T-helper 1 cell treated with Interleukin-12 subunit alpha and Interleukin-12 subunit beta and Interleukin-4 antibody, amounts not matched to agents 30 ng/mL and 1 ng/mL, for 36 hours (primary cell): ENCODE data around the gene PRELID1. TPM values are rescaled to one million over a fixed set of nuclear protein-coding genes. Genes with fewer than 3 reads are reported as not detected.

Source experiments
- intact Hi-C: fragments of 100-400 bp; cut with micrococcal nuclease; formaldehyde crosslinking; loops from one replicate; pipeline ENCODE4 v1.15.1; 2024
- total RNA-seq: library from RNA; stranded (reverse); gene quantifications from 2 replicates; pipeline ENCODE4 v1.2.3, GENCODE V29; 2022

The PRELID1 gene
- total RNA-seq, 1 donor from 2014 or later: 190 TPM

GRCh38 chr5:177311723-177312648 lies 8.4 kb downstream of the PRELID1 start, which contains the start of gene MXD3:
Gene MXD3 (minus strand): TSS chr5:177311898. CDS start chr5:177311830, 68 bp downstream.
- intact Hi-C loops: loop anchor here (1.0 to 5.0 kb wide), 13 partner anchors 9 to 925 kb away; partner anchors contain the start of genes FGFR4, GRK6, HIGD2A and HNRNPAB

DNA sequence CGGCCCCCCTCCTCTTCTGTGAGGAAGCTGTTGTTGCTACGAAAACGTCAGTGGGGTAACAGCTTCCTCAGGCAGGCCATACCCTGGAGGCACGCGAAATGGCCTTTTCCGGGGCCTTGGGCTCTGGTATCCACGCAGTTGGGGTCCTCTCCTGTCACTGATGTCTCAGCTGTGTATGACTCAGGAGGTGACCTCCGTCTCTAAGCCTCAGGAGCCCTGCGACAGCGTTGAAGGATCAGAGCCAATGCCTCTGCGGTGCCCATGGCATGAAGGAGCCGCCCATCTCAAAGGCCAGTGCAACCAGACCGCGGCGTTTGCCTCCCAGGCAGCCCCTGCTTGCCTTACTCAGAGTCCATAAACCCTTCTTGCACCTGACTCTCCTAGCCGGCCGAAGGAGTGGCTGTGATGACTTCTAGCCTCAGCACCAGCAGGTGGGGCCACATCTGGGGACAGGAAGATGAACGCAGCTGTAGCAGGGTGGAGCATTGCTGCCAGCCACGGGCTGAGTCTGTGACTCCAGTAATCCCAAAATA lies 9.1 kb downstream of the PRELID1 start:
- intact Hi-C loops: loop anchor here (1.0 to 5.0 kb wide), 11 partner anchors 39 to 925 kb away; partner anchors contain the start of genes FGFR4, GRK6, HIGD2A and HNRNPAB

GRCh38 chr5:177313561-177314259 lies 10.1 kb downstream of the PRELID1 start:
- intact Hi-C loops: loop anchor here (5.0 kb wide), 1 partner anchor 926 kb away; the partner anchor contains the start of genes HIGD2A and NOP16

GRCh38 chr5:177314376-177315342 lies 11.1 kb downstream of the PRELID1 start:
- intact Hi-C loops: loop anchor here (5.0 kb wide), 1 partner anchor 927 kb away; the partner anchor contains the start of genes HIGD2A and NOP16

GRCh38 chr5:177315411-177315810 lies 11.8 kb downstream of the PRELID1 start:
- intact Hi-C loops: no loop called here

DNA sequence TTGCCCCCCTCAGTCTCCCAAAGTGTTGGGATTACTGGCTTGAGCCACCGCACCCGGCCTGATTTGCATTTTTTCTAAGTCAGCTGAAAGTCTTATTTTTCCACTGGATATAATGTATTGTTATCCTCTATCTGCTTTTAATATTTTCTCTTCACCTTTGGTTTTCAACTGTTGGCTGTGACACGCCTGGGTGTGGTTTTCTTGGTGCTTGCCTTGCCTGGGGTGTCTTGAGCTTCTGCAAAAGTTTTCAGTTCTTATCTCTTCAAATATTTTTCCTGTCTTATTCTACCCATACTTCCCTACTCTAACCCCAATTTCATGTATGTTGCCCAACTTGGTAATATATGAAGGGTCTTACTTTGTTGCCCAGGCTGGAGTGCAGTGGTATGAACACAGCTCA lies 12.4 kb downstream of the PRELID1 start:
- intact Hi-C loops: no loop called here

GRCh38 chr5:177317959-177318377 lies 14.4 kb downstream of the PRELID1 start:
- intact Hi-C loops: loop anchor here (1.0 kb wide), 4 partner anchors 64 to 182 kb away; no protein-coding TSS in a partner anchor

DNA sequence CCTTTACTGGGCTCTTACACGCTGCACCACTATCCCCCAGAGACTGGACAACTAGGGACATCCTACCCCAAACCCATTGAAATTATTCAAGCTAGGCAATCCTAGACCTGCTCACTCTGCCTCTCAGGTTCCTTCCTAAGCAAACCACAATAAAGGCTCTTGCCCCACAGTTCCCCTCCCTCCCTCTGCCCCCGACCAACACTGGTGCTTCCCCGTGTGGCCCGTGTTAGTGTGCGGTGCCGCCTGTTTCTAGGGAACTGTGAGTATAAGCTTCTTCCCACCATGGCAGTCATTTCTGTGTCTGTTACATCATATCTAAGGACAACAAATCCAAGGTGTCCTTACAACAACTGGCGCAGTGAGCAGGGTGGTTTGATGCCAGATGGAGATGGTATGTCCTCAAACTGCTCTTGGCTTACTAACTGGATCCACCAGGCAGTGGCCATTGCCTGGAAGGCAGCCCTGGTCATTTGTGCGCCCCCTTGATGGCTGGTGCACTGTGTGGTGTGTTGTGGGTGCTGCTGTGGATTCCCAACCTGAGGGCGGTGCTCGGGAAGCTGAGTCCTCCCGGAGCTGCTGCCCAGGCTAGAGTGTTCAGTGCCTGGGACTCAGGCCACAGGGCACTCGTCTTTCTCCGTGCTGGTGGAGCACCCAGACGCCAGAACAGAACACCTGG lies 16.5 kb downstream of the PRELID1 start:
- intact Hi-C loops: no loop called here

DNA sequence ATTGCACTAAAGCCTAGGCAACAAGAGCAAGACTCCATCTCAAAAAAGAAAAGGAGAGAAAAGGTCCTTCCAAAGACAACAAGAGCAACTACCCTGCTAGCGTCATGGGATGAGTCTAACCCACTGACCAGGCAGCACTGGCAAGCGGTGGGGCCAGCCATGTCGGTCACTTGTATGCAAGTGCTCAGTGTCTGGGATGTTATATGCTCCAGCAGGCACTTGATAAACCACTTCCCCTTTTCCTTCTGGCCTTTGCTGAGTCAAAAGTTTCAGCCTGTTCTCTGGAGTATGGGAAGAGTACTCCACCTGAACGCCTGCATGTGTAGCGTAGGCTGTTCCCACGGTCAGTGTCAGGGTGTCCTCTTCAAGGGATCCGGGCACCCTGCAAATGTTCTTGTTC lies 17.3 kb downstream of the PRELID1 start:
- intact Hi-C loops: no loop called here

DNA sequence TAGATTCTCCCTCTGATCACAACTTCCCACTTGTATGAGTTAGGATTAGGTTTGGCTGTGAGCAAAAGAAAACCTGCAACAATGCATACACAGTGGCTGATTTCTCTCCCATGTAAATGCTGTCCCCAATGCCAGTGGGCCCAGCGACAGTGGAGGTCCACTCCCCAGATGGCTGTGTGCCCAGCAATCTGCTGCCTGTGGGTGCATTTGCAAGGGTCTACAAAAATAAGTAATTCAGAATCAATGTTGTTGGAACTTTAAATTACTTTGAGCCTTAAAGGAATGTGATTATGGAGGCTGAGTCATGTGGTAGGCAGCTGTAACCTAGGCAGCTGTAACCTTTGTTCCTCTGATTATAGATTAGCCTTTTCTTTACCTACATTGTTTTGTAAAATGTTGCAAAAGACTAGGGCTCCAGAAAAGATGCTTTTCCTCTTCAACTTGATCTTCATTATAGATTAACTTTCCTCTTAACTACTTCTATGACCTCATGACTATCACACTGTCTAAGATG lies 22.3 kb downstream of the PRELID1 start:
- intact Hi-C loops: no loop called here

DNA sequence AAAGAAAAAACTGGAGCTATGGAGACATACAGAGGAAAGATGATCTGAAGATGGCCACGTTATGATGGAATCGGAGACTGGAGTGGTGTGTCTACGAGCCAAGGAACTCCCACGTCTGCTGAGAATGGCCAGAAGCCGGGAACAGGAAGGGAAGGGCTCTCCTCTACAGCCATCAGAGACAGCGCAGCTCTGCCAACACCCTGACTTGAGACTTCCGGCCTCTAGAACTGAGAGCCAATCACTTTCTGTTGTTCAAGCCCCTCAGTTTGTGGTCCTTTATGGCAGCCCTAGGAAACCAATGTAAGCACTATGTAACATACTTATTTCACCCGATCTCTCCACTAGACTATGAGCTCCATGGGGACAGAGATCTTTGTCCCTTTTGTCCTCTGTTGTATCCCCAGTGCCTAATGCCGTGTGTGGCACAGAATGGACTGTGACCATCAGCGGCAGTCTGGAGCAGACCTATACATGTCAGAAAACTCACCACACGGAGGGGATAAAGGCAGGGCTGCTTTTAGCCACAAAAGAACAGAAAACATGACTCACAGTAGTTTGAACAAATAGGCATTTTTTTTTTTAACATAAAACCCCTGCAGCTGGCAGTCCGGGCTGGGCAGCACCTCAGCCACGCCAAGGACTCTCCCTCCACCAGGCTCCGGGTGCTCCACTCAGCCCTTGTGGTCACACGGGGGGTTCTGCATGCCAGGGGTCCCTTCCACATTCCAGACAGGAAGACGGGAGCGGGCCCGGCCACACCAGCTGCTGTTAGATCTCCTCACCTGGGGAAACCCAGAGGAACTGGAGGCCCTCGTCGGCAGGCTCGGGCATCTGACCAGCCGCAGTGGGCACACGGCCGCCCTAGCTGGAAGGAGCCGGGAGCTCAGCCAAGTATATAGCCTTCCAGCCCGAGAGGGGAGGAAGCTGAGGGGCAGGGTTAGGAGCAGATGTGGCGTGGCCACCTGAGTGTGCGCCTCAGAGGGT lies 24.2 kb downstream of the PRELID1 start:
- intact Hi-C loops: no loop called here

DNA sequence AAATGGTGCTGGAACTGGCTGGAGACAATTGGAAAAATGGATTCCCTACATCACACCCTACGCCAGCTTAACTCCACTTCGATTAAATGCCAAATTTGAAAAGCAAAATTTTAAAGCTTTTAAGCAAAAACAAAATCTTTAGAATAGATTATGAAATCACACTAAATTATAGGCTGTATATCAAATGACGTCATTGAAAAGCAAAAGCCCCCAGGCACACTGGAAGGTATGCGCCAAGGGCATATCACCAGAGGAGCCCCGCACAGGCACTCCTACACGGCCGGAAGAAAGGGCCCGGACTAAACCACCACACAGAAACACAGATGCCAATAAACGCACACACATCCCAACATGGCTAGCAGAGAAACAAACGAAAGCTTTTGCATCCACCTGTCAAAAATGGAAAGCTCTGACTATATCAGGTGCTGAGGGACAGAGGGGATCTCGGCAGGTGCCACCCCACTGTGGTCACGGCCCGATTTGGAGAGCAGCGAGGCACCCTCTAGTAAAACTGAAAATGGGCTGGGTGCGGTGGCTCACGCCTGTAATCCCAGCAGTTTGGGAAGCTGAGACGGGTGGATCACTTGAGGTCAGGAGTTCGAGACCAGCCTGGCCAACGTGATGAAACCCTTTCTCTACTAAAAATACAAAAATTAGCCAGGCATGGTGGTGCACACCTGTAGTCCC lies 25.1 kb downstream of the PRELID1 start:
- intact Hi-C loops: no loop called here

- intact Hi-C loops: no loop called here
These were observed 26.3 kb downstream of the PRELID1 start for GRCh38 chr5:177329883-177330282.

DNA sequence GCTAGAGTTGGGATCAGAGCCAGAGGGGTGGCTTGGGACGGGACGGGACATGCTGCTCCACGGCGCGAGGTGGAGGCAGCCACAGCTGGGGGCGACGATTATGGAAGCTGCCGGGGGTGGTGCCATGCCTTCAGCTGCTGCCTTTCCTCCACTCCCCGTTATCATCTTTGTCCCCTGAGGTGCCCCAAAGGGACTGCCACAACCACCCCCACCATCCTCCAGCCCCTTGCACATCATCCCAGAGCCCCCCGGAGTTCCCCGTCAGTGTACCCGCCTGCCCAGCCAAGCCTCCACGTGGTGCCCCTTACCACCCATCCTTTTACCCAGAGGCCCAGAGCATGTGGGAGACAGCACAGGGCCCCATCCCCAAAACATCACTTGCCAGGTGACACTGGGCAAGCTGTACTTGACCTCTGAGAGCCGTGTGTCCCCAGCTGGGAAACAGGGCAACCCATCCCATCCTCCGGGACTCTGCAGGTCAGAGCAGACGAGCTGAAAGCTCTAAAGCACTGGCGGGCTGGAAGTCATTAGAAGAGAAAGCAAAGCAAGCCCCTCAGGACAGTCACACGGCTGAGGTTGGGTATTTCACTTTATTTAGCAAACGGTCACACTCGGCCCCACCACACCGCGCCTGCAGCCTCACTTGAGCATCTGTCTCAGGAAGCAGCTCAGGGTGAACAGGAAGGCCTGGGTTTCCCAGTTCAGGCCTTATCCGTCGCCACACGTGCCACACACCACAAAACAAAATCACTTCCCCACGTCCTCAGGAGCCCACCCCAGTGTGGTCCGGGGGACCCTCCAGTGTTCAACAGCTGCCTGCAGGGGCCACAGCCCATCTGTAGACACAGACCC lies 27.6 kb downstream of the PRELID1 start:
- intact Hi-C loops: no loop called here

DNA sequence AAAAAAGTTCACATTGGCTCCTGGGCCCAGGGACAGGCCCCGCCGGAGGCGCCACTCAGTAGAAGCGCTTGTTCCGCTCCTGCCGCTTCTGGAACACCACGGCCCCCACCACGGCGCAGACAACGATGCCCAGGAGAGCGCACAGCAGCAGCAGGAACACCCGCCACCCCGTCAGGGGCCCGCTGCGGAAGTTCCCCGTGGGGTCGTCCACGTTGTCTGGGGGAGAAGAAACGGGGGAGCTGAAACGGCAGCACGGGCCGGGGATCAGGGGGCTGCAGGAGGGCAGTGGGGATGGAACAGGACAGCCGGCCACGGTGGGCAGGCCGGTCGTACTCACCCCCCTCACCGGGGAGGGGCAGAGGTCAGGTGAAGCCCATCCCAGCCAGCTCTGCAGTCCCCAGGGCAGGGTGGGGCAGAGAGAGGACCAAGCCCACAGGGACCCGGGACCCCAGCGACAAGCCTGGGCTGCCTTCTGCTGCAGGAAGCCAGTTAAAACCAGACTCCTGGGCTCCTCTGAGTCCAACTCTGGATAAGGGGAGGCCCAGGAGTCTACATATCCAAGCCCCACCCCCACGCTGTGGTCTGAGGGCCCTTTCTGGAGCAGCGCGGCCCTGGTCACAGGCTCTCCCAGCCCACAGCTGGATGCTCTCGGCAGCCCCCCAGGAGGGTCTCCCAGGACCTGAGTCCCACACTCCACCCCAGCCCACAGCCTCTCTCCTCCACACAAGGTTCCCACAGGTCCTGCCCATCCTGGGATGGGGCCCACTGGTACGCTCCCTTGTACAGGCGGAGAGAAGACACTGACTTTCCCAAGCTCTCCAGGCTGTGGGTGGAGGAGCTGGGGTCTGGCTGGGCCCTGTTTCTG lies 28.7 kb downstream of the PRELID1 start:
- intact Hi-C loops: no loop called here

GRCh38 chr5:177332896-177333260 lies 29.3 kb downstream of the PRELID1 start:
- intact Hi-C loops: no loop called here
